GM18505 (cell line): ENCODE measurements around the gene DNAJC5.
"Not testable (repeated sequence)": the region's sequence is repeated elsewhere in the genome, so short reads cannot be mapped to it uniquely, and the experiment has no call there.

Source experiments
- ATAC-seq: cut with Tn5 transposase; IDR thresholded peaks from one replicate; pipeline ENCODE4 v1.9.1; 2021; ENCODE audit not compliant: unreplicated experiment
- POLR2A ChIP-seq: IDR thresholded peaks from 4 replicates; pipeline ENCODE4 v1.6.1; 2011; ENCODE audit warnings: borderline replicate concordance; ENCODE audit not compliant: insufficient read depth, insufficient read length; ENCODE audit errors: extremely low read depth

The DNAJC5 gene

DNA sequence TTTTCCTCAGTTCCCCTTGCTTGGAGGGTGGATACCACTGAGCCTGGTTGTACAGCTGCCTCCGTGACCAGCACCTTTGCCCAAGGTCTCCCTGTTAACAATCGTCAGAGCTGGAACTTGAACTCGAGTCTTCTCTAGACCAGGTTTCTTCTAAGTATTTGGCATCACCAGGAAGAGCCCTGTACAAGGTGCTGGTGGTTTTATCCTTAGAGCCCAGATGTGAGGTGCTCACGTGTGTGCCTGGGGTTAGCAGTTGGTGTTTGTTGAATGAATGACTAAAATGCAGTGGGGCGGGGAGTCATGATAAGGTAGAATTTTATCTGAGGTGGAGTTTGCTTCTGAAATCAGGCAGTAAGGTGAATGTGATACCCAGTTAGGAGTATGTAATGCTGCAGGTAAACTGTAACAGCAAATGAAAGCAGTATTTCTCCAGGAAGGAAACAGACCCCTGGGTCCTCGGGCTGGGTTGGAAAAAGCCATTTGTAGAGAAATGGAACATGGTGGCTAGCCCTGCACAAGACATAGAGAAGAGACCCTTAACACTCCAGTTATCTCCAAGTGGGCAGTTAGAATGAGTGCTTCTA is 3.1 kb downstream of the DNAJC5 start:
- no peak for ATAC-seq
- no peak for TF ChIP-seq POLR2A

DNA sequence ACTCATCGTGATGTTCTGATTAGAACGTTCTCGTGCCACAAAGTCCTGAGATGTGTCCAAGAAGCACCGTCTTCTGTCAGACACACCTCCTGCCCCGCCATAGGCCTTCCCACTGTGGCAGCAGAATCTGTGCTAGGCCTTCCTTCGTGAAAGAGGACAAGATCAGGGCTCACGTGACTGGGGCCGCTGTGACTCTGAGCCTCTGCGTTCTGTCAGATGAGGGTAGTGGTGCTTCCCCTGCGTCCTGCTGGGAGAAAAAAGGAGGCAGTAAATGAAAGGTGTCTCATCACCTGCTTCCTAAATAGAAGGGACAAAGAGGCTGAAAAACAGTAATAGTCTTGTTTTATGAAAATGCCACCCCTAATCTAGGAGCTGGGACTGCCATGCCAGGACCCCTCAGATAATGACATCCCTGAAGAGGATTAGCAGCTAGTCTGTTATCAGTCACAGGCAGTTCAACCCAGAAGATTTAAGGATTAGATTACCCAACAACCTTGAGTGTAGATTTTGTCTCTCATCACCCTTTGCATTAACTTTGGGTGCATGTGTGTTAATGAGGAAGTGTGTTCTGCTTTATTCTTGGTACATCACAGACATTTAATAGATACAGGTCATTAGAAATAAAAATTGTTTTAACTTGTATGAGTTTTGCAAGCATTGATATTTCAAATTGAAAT is 4.1 kb downstream of the DNAJC5 start:
- TF ChIP-seq POLR2A = no peak
- ATAC-seq = no peak

DNA sequence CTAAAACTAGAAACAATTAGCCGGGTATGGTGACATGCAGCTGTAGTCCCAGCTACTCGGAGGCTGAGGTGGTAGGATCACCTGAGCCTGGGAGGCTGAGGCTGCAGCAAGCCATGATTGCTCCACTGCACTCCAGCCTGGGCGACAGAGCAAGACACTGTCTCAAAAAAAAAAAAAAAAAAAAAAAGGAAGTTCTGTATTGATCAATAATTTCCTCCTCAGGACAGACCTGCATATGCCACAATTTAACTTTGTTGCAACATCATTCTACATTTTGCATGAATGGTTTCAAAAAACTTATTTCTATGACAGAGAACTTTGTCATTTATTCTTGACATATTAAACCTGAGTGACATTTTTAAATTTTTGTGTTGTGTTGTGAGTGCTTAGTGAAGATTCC is 5.5 kb downstream of the DNAJC5 start:
- TF ChIP-seq POLR2A = no peak
- ATAC-seq = no peak

DNA sequence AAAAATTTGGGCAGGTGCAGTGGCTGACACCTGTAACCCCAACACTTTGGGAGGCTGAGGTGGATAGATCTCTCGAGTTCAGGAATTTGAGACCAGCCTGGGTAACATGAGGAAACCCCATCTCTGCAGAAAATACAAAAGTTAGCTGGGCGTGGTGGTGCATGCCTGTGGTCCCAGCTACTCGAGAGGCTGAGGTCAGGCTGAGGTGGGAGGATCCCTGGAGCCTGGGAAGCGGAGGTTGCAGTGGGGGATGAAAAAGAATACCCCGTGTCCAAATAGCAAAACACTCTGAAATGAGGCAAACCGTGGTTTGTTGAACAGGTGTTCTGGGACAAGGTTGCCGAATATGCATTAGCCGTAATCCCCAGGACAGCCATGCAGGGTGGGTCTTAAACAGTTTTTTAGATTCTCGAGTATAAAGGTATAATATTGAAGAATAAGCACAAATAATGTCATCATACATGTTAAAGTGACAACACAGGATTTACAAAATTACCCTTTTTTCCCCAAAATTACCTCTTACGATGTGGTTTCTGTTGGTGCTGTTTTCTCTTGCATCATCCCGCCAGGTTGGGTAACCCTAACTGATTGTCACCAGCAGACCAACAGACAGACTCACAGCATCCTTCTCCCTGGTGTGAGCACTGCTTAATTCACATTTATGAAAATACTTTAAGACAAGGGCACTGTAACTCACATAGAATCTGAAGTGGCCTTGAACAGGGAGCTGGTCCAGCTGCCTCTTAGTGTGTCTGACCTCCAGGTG is 9.1 kb downstream of the DNAJC5 start:
- ATAC-seq = no peak
- no peak for TF ChIP-seq POLR2A

DNA sequence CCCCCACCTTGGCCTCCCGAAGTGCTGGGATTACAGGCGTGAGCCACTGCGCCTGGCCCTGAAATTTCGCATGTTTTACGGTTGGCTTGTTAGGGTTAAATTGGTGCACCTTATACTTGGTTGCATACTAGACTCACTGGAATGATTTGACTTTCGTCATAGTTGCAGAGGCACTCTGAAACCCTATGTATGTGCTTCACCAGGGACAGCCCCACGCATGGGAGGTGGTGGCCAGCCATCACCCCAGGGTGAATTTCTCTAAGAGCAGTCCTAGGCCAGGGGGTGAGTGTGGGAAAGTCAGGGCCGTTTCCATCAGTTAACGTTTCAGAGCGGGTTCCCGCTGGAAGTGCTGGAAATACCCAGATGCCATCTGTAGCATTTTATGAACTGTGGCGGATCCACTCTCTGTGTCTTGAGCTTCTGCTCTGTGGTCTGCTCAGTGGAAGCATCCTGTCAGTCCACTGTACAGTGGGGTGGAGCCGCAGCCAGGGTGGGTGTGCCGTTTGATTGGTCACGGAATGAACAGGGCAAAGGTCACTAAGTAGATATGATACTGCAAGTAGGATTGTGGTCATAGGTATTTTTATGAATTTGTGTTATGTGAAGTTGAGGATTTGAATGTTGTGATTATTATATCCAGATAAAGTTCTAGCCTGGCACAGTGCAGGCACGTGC is 13.2 kb downstream of the DNAJC5 start:
- TF ChIP-seq POLR2A = no peak
- ATAC-seq = no peak

DNA sequence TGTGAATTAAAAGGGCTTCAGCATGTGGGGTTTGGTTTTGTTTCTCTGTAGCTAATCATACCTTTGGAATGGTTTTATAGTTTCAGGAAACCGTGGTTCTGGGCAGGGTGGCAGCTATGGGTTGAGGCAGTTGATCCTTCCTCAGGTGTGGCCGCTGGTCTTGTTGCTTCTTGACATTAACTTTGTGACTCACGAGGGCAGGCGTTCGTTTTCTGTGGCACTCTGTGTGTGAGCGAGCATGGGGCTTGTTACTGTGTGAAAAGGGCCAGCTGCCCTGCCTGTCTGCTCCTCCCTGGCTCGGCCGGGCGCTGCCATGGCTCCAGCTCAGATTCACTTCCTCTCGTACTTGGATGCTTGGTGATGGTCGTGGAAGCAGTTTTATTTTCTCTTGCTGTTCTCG is 16.2 kb downstream of the DNAJC5 start:
- no peak for TF ChIP-seq POLR2A
- no peak for ATAC-seq

DNA sequence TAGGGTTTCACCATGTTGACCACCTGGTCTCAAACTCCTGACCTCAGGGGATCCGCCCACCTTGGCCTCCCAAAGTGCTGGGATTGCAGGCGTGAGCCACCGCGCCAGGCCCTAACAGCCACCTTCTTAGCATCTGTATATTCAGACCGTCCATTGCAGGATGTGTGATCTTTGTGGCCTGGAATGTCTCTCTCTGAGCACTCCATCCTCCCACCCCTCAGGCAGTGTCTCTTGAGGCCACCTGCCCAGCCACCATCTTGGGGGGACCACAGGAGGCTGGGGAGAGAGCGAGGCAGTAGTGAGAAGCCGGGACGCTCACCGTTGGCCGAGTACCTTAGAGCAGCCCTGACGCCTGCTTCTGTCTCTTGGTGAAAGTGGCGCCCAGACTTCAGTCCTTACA is 18.8 kb downstream of the DNAJC5 start:
- no peak for ATAC-seq
- TF ChIP-seq POLR2A = no peak

DNA sequence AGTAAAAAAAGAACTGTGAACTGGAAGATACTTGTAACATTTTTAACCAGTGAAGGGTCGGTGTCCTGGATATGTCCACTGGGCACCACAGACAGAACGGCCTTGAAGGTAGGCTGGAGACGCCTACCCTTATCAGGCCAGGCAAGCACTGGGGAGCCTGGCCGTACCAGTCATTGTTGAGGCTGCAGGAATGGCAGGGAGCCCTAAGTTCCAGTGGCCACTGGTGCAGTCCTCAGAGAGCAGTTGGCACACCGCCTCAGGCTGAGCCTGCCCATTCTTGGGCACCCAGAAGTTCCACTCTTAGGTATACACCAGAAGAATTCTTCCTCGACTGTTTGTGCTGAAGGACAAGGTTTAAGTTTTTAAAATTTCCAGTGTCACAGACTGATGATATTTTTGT is 20.5 kb downstream of the DNAJC5 start:
- no peak for TF ChIP-seq POLR2A

DNA sequence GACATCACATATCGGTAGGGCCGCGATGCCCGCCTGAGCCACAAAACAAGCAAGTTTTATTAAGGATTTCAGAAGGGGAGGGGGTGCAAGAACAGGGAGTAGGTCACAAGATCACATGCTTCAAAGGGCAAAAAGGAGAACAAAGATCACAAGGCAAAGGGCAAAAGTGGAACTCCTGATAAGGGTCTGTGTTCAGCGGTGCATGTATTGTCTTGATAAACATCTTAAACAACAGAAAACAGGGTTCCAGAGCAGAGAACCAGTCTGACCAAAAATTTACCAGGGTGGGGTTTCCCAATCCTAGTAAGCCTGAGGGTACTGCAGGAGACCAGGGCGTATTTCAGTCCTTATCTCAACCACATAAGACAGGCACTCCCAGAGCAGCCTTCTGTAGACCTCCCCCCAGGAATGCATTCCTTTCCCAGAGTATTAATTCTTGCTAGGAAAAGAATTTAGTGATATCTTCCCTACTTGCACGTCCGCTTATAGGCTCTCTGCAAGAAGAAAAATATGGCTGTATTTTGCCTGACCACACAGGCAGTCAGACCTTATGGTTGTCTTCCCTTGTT is 21.5 kb downstream of the DNAJC5 start:
- ATAC-seq = not testable (repeated sequence)

More for the DNA sequence above, 20.5 kb downstream of the DNAJC5 start:
- no peak for ATAC-seq

DNA sequence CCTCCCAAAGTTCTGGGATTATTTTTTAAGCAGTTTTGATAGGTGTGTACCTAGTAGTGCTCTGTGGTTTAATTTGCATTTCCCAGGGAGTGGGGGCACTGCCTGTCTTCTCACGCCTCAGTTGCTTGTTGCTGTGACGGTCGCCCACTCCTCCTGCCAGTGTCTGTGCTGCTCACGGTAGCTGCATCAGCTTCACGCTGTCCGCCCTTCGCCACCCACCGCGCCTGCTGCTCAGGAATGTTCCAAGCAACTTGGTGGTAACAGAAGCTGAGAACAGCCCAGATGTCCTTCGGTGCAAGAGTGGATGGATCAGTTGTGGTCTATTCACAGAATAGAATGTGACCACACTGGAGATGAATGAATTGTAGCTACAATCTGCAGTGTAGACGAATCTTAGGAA is 22.9 kb downstream of the DNAJC5 start:
- TF ChIP-seq POLR2A = no peak

DNA sequence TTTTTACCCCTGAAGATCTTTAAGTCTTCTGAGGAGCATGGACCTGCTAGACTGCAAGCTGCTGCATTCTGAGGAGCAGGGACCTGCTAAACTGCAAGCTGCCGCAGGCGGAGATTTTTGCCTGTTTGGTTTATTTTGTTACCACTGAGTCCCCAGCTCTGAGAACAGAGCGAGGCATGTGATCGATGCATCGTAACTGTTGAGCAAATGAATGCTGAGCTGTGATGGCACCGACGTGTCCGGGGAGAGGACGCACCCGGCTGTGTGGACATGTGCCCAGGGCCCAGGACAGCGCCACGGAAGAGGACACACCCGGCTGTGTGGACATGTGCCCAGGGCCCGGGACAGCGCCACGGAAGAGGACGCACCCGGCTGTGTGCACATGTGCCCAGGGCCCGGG is 24.2 kb downstream of the DNAJC5 start:
- TF ChIP-seq POLR2A = no peak
- no peak for ATAC-seq

More for the DNA sequence above, 22.9 kb downstream of the DNAJC5 start:
- ATAC-seq = no peak

DNA sequence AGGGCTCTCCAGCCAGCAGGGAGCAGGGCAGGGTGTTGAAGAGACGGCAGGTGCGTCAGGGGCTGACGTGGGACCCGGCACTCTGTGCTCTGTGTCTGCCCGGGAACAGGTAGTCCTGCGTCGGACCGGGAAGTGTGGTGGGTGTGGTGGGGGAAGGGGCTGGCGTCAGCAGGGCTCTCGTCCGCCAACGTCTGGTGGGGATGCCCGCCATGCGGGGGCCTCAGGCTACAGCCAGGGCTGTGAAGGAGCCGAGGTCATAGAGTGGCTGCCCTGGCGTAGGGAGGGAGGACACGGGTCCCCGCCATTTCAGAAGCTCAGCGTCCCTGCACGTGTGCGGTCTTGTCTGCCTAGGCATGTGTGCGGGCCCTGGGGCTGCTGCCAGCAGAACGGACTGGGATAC is 25.3 kb downstream of the DNAJC5 start:
- no peak for ATAC-seq
- no peak for TF ChIP-seq POLR2A

DNA sequence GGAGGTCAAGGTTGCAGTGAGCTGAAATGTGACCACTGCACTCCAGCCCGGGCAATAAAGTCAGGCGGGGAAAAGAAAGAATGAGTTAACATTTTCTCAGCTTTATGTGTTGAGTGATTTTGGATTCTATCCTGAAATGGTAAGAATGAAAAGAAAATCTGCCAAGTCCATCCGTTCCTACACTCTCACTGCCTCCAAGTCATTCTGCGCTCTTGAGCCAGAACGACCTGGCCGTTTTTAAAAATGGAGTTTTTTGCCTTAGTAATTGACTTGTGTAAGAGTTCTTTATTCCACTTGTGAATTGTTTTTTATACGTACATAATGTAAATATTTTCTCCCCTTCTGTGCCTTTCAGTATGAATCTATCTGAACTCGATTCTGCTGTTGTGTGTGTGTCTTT is 28.7 kb downstream of the DNAJC5 start:
- no peak for TF ChIP-seq POLR2A
- ATAC-seq = no peak
